Neural crest cell (in vitro differentiated cells): ENCODE results near the gene GKN2. TPM values are rescaled to one million over a fixed set of nuclear protein-coding genes. Genes with fewer than 3 reads are reported as not detected.

Experiments
- DNase-seq: peaks from one replicate; pipeline ENCODE4 v3.0.0; 2021; ENCODE audit warnings: low read depth, mixed read lengths, low spot score
- H3K27ac Mint-ChIP-seq: one replicate; pipeline ENCODE4 v1.8.0; 2021; ENCODE audit warnings: mild to moderate bottlenecking, mixed read lengths; ENCODE audit not compliant: unreplicated experiment
- H3K27me3 Mint-ChIP-seq: 2 replicates; pipeline ENCODE4 v1.8.0; 2021; ENCODE audit warnings: low read depth, mild to moderate bottlenecking, mixed read lengths
- H3K36me3 Mint-ChIP-seq: 2 replicates; pipeline ENCODE4 v1.8.0; 2021; ENCODE audit warnings: low read depth, mild to moderate bottlenecking, mixed read lengths
- H3K4me1 Mint-ChIP-seq: 2 replicates; pipeline ENCODE4 v1.8.0; 2021; ENCODE audit warnings: mixed read lengths
- H3K4me3 Mint-ChIP-seq: one replicate; pipeline ENCODE4 v1.8.0; 2021; ENCODE audit warnings: mild to moderate bottlenecking, mixed read lengths
- H3K9me3 Mint-ChIP-seq: 2 replicates; pipeline ENCODE4 v1.8.0; 2021; ENCODE audit warnings: mixed read lengths
- CTCF ChIP-seq: fragments of 200-600 bp; sonication (generic); conservative IDR thresholded peaks from 2 replicates; pipeline ENCODE4 v1.5.0; 2021; ENCODE audit warnings: antibody characterized with exemption, mild to moderate bottlenecking
- total RNA-seq: library from RNA; stranded (reverse); gene quantifications from 2 replicates; pipeline ENCODE4 v1.2.1, GENCODE V29; 2021

GKN2 gene
- total RNA-seq, 1 donor from 2014 or later, result not detected

DNA sequence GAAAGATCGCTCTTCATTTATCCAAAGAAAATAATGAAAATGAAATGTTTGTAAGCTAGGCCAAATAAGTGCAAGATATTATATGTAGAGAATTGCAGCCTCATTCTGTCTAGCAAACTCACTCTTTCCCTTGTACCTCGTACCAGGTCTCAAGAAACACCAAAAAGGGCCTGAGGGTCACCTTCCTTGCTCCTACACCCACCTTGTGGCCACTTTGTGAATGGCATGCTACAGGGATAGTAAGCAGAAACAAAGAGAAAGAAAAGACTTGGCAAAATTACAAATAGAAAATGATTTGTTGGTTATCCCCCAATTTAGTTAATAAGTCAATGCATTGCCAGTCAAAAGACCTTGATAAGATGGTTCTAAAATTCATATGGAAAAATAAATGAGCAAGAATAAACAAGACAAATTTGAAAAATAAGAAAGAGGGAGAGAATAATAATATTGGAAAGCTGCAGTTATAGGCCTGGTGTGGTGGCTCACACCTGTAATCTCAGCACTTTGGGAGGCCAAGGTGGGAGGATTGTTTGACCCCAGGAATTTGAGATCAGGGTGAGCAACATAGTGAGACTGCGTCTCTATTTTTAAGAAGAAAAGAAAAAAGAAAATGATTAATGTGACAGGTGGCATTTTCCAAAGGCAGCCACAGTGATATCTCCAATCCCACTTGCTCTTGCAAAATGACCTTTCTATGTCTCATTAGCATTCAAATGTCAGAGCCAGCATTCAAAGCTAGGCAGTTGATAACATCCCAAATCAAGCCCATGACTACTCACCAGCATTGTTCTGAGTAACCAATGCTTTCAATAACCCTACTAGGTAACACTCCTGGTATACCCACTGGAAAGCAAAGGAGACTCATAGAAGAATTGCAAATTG, 42.7 kb downstream of the GKN2 start:
- no peaks in the 10 kb centered on the region for H3K4me1 Mint-ChIP-seq

GRCh38 chr2:68908392-68908970, 44.2 kb downstream of the GKN2 start:
- Mint-ChIP-seq H3K4me3 (no peak overlapping the region), H3K36me3 (no peaks in the 10 kb centered on the region), H3K4me1 (no peaks in the 10 kb centered on the region), H3K9me3 (peaks cover 6% of the 10 kb centered on the region), H3K27me3 (peaks cover 6% of the 10 kb centered on the region), H3K27ac (no peak overlapping the region)
- TF ChIP-seq CTCF, result no peak
- no peak for DNase-seq

More for the DNA sequence above, 42.7 kb downstream of the GKN2 start:
- Mint-ChIP-seq H3K36me3 (no peaks in the 10 kb centered on the region), H3K9me3 (no peaks in the 10 kb centered on the region), H3K4me3 (no peak overlapping the region), H3K27me3 (no peaks in the 10 kb centered on the region), H3K27ac (no peak overlapping the region)
- peak; percentile 72 for DNase-seq
- TF ChIP-seq CTCF, result peak; percentile 79

DNA sequence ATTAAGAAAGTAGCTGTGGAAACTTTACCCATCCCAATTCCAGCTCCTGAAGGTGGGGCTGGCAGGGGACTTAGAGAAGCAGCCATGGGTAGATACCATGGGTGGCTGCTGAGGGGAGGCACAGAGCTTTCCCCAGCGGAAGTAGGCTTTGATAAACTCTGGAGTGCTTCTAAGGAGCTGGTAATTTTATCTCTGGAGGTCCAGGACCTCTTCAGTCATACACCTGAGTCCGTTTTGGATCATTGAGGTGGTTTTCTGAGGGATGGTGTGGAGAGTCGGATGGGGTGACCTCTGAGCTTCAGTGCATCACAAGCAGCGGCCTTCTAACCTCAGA, 44.8 kb downstream of the GKN2 start:
- Mint-ChIP-seq H3K27me3 (peaks cover 6% of the 10 kb centered on the region), H3K9me3 (peaks cover 6% of the 10 kb centered on the region), H3K4me1 (no peaks in the 10 kb centered on the region), H3K4me3 (no peak overlapping the region), H3K36me3 (no peaks in the 10 kb centered on the region), H3K27ac (no peak overlapping the region)
- no peak for DNase-seq
- TF ChIP-seq CTCF, result no peak

GRCh38 chr2:68907232-68907919, 45.3 kb downstream of the GKN2 start:
- no peak overlapping the region for H3K4me3 Mint-ChIP-seq
- no peaks in the 10 kb centered on the region for H3K36me3 Mint-ChIP-seq
- no peak overlapping the region for H3K27ac Mint-ChIP-seq
- DNase-seq, result no peak
- H3K9me3 Mint-ChIP-seq, result peaks cover 6% of the 10 kb centered on the region
- H3K4me1 Mint-ChIP-seq, result no peaks in the 10 kb centered on the region
- TF ChIP-seq CTCF, result no peak
- H3K27me3 Mint-ChIP-seq, result peaks cover 6% of the 10 kb centered on the region

- no peak for DNase-seq
- Mint-ChIP-seq H3K4me1 (no peaks in the 10 kb centered on the region), H3K27me3 (peaks cover 6% of the 10 kb centered on the region), H3K4me3 (no peak overlapping the region), H3K36me3 (no peaks in the 10 kb centered on the region), H3K9me3 (peaks cover 10% of the 10 kb centered on the region), H3K27ac (no peak overlapping the region)
- TF ChIP-seq CTCF, result no peak
Measured at GRCh38 chr2:68906716-68907115, 46.0 kb downstream of the GKN2 start.
